ENCODE measurements around the gene MEX3C.

The MEX3C gene

DNA sequence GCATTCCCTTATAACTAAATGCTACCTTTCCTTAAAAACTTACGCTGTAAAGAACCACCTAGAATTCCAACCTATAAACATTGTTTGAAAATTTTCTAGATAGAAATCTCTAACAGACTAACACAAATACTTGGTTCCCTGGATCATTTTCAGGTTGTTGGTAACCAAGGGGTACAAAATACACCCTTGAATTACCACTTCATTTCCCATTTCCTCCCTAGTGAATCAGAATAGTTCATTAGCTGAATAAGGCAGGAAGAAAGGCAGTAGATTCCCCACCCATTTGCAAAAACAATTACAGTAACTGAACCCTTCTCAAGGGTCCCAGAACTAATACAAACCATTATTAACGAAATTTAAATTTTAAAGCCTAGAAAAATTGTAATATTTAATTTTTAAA lies 5.5 kb downstream of the MEX3C start:
- no peak for DNase-seq (ENCODE audit: extremely low read depth, low read depth)
- no peak overlapping the region for H3K4me3 ChIP-seq (replicated peaks; ENCODE audit: low read depth, low read length)
- TF ChIP-seq, protein P1, sequence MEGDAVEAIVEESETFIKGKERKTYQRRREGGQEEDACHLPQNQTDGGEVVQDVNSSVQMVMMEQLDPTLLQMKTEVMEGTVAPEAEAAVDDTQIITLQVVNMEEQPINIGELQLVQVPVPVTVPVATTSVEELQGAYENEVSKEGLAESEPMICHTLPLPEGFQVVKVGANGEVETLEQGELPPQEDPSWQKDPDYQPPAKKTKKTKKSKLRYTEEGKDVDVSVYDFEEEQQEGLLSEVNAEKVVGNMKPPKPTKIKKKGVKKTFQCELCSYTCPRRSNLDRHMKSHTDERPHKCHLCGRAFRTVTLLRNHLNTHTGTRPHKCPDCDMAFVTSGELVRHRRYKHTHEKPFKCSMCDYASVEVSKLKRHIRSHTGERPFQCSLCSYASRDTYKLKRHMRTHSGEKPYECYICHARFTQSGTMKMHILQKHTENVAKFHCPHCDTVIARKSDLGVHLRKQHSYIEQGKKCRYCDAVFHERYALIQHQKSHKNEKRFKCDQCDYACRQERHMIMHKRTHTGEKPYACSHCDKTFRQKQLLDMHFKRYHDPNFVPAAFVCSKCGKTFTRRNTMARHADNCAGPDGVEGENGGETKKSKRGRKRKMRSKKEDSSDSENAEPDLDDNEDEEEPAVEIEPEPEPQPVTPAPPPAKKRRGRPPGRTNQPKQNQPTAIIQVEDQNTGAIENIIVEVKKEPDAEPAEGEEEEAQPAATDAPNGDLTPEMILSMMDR (IDR thresholded peaks at IDR 0.05; ENCODE audit: low read depth, low read length, missing control alignments), result no peak

DNA sequence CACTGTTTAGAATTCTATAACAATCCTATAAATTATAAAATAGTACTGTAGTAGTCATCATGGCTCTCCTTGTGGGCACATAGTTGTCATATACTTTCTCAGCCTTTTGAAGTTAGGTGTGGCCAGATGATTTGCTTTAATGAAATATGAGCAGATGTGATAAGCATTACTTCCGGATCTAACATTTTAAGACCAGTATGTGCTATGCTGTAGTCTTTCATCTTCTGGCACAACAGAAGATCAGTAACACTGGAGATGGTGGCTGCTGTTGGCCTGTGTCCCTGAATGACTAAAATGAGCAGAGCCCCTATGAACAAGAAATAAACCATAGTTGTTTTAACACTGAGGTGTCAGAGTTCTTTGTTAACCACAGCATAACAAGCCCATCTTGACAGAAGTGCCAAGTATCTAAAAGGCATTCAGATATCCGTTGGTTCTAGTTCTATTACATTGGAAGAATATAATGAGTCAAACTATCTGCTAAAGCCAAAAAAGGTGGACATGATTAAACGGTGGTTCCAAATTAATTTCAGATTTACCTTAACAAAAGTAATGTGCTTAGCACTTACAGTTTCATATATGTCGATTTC lies 6.3 kb downstream of the MEX3C start:
- no peak for DNase-seq (ENCODE audit: extremely low read depth, low read depth)
- TF ChIP-seq, protein P1 (IDR thresholded peaks at IDR 0.05; ENCODE audit: low read depth, low read length, missing control alignments), result no peak
- H3K4me3 ChIP-seq (replicated peaks; ENCODE audit: low read depth, low read length), result no peak overlapping the region

DNA sequence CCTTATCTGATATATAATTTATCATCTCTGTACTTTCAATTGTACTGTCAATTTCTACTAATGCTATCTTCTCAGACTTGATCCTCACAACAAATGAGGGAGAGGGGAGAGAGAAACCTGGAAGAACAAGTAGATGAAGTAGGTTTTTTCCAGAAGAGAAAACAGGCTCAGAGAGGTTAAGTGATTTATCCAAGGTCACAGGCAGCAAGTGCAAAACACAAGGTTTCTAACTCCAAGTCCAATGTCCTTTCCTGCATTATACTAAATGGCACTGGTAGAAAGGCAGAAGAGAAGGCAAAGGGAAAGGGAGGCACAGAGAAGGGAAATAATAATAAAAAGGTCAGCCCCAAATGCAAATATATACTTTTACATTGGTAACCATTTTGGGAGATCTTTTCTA lies 7.5 kb downstream of the MEX3C start:
- no peak overlapping the region for H3K4me3 ChIP-seq (replicated peaks; ENCODE audit: low read depth, low read length)
- DNase-seq (ENCODE audit: extremely low read depth, low read depth), result no peak
- TF ChIP-seq, protein P1 (IDR thresholded peaks at IDR 0.05; ENCODE audit: low read depth, low read length, missing control alignments), result no peak

DNA sequence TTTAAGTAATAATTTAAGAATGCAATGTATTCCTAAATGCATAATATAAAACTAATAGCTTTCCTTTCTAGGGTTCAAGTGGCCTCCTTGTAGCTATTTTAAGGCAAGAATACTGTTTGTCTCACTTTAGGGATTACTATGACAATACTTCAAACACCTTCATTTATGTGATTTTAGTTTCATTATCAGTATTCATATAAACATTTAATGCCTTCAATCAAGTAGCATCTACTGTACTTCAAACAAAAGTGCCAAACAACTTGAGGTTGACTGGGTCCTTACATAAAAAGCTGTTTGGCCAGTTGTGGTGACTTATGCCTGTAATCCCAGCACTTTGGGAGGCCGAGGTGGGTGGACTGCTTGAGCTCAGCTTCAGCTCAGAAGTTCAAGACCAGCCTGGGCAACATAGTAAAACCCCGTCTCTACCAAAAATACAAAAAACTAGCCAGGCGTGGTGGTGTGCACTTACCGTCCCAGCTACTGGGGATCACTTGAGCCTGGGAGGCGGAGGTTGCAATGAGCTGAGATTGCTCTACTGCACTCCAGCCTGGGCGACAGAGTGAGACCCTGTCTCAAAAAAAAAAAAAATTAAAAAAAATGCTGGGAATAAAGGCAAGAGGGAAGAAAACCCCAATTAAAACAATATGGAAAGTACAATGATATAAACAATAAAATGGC lies 9.3 kb downstream of the MEX3C start:
- DNase-seq (ENCODE audit: extremely low read depth, low read depth), result no peak
- TF ChIP-seq, protein P1 (IDR thresholded peaks at IDR 0.05; ENCODE audit: low read depth, low read length, missing control alignments), result no peak
- no peak overlapping the region for H3K4me3 ChIP-seq (replicated peaks; ENCODE audit: low read depth, low read length)

DNA sequence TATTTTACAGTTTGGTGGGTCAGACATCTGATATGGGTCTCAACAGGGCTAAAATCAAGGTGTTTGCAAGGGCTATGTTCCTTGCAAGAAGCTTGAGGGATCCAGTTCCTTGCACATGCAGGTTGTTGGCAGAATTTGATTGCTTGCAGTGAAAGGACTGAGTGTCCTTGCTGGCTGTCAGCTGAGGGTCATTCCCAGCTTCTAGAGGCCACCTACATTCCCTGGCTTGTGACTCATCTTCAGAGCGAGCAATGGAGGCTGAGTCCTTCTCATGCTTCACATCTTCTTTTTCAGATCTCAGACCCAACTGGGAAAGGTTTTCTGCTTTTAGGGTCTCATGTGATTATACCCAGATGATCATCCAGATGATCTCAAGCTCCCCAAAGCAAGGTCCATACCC lies 12.4 kb downstream of the MEX3C start:
- TF ChIP-seq, protein P1 (IDR thresholded peaks at IDR 0.05; ENCODE audit: low read depth, low read length, missing control alignments), result no peak
- H3K4me3 ChIP-seq (replicated peaks; ENCODE audit: low read depth, low read length), result no peak overlapping the region
- no peak for DNase-seq (ENCODE audit: extremely low read depth, low read depth)

DNA sequence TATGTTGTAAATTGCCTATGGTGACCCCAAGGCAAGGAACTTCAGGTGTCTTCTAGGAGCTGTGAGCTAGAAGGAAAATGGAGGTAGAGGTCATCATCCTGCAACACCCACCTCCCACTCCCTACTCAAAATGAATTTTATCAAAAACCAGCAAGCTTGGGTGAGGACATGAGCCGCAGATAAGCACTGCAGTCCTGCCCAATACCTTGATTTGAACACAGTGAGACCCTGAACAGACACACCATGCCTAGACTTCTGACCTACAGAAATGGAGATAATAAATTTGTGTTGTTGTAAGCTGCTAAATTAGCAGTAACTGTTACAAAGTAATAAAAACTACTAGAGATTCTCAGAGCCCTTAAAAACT lies 13.4 kb downstream of the MEX3C start:
- no peak overlapping the region for H3K4me3 ChIP-seq (replicated peaks; ENCODE audit: low read depth, low read length)
- DNase-seq (ENCODE audit: extremely low read depth, low read depth), result no peak
- TF ChIP-seq, protein P1 (IDR thresholded peaks at IDR 0.05; ENCODE audit: low read depth, low read length, missing control alignments), result no peak
